Nephron (organoid): ENCODE data around the gene CTSH.
A peak's percentile ranks its signal among the peaks of the same experiment; 100 is the strongest.

ENCODE experiments used
- H3K27ac Mint-ChIP-seq, 3 experiments: 2 replicates each; pipeline ENCODE4 v1.8.0; 2020; ENCODE audit warnings: mixed read lengths in 3 of 3, mild to moderate bottlenecking in 2 of 3, moderate library complexity in 1 of 3
- H3K27me3 Mint-ChIP-seq: 2 replicates; pipeline ENCODE4 v1.8.0; 2021; ENCODE audit warnings: low read depth, mild to moderate bottlenecking, moderate library complexity, mixed read lengths
- H3K36me3 Mint-ChIP-seq: 2 replicates; pipeline ENCODE4 v1.8.0; 2020; ENCODE audit warnings: low read depth, mixed read lengths
- H3K4me1 Mint-ChIP-seq: 2 replicates; pipeline ENCODE4 v1.8.0; 2020; ENCODE audit warnings: mixed read lengths
- H3K4me3 Mint-ChIP-seq, 3 experiments: 2 replicates each; pipeline ENCODE4 v1.8.0; 2020; ENCODE audit warnings: mild to moderate bottlenecking in 3 of 3, mixed read lengths in 3 of 3, moderate library complexity in 2 of 3
- H3K9me3 Mint-ChIP-seq: 2 replicates; pipeline ENCODE4 v1.8.0; 2020; ENCODE audit warnings: mixed read lengths
- TF ChIP-seq, protein P1 (sequence below), 3 experiments: fragments of 200-600 bp; sonication (generic); IDR thresholded peaks; one replicate each; pipeline ENCODE4 v1.5.0; 2021; ENCODE audit warnings: antibody characterized with exemption in 3 of 3; ENCODE audit not compliant: unreplicated experiment in 3 of 3

The CTSH gene, protein sequence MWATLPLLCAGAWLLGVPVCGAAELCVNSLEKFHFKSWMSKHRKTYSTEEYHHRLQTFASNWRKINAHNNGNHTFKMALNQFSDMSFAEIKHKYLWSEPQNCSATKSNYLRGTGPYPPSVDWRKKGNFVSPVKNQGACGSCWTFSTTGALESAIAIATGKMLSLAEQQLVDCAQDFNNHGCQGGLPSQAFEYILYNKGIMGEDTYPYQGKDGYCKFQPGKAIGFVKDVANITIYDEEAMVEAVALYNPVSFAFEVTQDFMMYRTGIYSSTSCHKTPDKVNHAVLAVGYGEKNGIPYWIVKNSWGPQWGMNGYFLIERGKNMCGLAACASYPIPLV

DNA sequence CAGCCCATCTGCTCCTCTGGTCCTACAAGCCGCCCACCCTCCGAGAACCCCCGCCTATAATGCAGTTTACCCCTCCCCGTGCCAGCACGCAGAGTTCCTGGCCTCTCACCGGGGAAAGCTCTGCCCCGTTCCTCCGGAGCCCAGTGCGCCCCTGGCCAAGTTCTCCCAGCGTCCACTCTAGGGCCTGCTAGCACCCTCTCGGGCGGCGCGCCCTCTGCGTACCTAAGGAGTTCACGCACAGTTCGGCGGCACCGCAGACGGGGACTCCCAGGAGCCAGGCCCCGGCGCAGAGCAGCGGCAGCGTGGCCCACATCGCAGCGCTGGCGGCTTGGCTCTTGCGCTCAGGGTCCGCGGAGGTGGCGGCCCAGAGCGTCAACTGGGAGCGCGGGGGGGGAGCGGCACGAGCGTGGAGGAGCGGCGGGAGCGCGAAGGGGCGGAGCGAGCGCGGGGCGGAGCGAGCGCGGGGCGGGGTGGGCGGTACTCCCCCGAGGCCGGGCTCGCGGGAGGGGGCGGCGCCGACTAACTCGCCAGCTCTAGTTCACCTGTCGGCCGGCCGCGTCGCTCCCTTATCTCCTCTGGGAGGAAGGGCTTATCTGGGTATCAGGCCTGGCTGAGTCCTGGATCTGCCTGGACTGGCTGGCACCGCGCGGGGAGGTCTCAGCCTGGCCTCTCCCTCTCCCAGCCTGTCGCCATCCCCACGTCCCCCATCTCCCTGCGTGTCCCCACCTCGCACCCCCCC, at the start of gene CTSH:
Gene CTSH, minus strand, starts transcription at position 378 of the 739 bp plus-strand sequence. Its CDS starts 65 bp downstream, at position 313.
- TF ChIP-seq, protein P1, sequence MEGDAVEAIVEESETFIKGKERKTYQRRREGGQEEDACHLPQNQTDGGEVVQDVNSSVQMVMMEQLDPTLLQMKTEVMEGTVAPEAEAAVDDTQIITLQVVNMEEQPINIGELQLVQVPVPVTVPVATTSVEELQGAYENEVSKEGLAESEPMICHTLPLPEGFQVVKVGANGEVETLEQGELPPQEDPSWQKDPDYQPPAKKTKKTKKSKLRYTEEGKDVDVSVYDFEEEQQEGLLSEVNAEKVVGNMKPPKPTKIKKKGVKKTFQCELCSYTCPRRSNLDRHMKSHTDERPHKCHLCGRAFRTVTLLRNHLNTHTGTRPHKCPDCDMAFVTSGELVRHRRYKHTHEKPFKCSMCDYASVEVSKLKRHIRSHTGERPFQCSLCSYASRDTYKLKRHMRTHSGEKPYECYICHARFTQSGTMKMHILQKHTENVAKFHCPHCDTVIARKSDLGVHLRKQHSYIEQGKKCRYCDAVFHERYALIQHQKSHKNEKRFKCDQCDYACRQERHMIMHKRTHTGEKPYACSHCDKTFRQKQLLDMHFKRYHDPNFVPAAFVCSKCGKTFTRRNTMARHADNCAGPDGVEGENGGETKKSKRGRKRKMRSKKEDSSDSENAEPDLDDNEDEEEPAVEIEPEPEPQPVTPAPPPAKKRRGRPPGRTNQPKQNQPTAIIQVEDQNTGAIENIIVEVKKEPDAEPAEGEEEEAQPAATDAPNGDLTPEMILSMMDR (IDR thresholded peaks at IDR 0.05; ENCODE audit: unreplicated experiment in 3 of 3), result no peak
- no peaks in the 10 kb centered on the region for H3K9me3 Mint-ChIP-seq
- H3K36me3 Mint-ChIP-seq, result no peaks in the 10 kb centered on the region
- peaks cover 42% of the 10 kb centered on the region for H3K27me3 Mint-ChIP-seq
- peaks cover 10% of the 10 kb centered on the region for H3K4me1 Mint-ChIP-seq
- H3K27ac Mint-ChIP-seq, result peak within 1 kb of the TSS in 2 of 3 experiments; percentile 45 to 58
- H3K4me3 Mint-ChIP-seq, result peak within 1 kb of the TSS; percentile 79 to 82 (median 82)

DNA sequence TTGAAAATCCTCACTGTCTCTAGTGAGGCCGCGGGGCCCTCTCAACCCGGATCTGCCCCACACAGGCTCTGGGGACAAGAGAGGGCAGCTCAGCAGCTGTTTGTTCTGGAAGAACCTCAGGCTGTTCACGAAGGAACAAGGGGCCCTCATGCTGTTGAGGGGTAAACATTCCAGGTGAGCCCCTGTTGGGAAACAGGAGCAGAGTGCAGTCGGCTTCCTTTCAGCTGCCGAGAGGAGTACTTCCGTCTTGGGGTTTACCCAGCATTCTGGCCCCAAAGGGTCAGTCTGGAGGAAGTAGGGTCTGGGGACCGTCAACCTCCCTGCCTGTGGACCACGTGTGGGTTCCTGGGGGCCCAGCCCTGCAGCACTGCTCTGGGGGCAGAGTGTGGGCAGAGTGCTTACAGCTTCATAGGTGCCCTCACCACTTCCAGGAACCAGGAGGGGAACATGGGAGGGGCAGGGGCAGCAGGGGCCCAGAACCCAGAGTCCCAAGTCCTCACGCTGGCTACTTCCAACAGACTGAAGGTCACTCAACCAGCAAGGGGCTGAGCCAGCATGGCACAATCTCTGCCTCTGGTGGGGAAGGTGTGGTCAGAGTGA, 49.2 kb upstream of the CTSH start:
- Mint-ChIP-seq H3K4me1 (peaks cover 10% of the 10 kb centered on the region), H3K27ac (no peak overlapping the region), H3K36me3 (no peaks in the 10 kb centered on the region), H3K27me3 (peaks cover 15% of the 10 kb centered on the region), H3K9me3 (no peaks in the 10 kb centered on the region), H3K4me3 (no peak overlapping the region)
- TF ChIP-seq, protein P1 (IDR thresholded peaks at IDR 0.05; ENCODE audit: unreplicated experiment in 3 of 3), result no peak

DNA sequence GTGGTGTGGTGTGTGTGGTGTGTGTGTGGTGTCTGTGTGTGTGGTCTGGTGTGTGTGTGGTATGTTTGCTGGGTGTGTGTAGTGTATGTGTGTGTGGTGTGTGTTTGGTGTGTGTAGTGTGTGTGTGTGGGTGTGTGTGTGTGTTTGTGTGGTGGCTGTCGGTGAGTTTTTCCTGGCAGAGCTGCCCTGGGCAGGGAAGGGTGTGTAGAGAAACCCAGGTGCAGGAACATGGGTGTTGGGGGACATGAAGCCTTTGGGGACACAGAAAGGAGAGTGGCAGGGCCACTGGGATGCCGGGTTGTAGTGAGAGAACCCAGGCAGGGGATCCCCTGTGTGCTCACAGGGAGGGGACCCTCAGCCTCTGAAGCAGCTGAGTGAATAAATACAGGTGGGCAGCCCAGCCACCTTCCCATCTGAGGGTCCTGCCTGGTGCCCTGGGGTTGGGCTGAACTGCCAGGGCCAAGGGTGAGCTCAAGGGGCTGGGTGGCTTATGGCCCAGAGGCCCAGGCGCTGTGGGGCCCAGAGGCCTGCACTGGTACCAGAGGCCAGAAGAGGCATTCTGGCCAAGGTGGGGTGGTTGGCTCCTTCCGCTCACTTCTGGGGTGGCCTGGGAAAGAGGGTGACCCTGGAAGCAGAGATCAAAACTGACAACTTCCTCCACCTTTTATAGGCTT, 48.5 kb upstream of the CTSH start:
- no peak overlapping the region for H3K4me3 Mint-ChIP-seq
- TF ChIP-seq, protein P1 (IDR thresholded peaks at IDR 0.05; ENCODE audit: unreplicated experiment in 3 of 3), result no peak
- H3K27me3 Mint-ChIP-seq, result peaks cover 18% of the 10 kb centered on the region
- H3K9me3 Mint-ChIP-seq, result no peaks in the 10 kb centered on the region
- peaks cover 12% of the 10 kb centered on the region for H3K4me1 Mint-ChIP-seq
- peak overlapping the region in 1 of 3 experiments; percentile 43 for H3K27ac Mint-ChIP-seq
- H3K36me3 Mint-ChIP-seq, result no peaks in the 10 kb centered on the region

DNA sequence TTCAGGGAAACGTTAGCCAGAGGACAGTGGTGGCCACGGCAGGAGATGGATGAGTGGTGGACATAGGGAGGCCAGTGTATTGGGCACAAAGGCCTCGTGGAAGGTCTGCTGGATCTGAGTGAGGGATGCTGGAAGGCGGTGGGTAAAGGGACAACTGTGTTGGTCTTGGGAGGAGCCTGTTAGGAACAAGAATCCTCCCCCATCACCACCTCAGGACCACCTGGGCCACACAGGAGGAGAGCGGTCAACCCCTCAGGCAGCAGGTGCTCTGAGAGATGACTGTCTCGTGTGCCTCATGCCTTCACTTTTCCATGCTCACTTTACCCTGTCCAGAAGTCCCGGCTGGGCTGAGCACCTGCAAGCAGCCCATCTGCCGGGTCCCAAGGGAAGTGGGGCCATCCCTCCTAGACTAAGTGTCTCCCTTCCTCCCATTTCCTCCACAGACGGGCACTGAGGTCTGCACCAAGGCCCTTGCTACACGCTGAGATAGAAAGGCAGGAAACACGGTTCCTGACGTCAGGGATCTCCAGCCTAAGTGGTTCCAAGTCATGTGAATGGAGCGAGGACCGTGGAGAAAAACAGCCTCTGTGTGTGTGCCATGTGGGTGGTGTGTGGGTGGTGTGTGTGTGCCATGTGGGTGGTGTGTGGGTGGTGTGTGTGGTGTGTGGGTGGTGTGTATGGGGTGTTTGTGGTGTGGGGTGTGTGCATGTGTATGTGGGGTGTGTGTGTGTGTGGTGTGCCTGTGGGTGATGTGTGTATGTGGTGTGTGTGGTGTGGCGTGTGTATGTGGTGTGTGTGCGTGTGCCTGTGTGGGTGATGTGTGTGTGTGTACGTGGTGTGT, 47.8 kb upstream of the CTSH start:
- H3K27ac Mint-ChIP-seq, result peak overlapping the region in 1 of 3 experiments; percentile 43
- H3K27me3 Mint-ChIP-seq, result peaks cover 14% of the 10 kb centered on the region
- TF ChIP-seq, protein P1 (IDR thresholded peaks at IDR 0.05; ENCODE audit: unreplicated experiment in 3 of 3), result no peak
- H3K4me3 Mint-ChIP-seq, result no peak overlapping the region
- H3K9me3 Mint-ChIP-seq, result no peaks in the 10 kb centered on the region
- peaks cover 14% of the 10 kb centered on the region for H3K4me1 Mint-ChIP-seq
- H3K36me3 Mint-ChIP-seq, result no peaks in the 10 kb centered on the region

DNA sequence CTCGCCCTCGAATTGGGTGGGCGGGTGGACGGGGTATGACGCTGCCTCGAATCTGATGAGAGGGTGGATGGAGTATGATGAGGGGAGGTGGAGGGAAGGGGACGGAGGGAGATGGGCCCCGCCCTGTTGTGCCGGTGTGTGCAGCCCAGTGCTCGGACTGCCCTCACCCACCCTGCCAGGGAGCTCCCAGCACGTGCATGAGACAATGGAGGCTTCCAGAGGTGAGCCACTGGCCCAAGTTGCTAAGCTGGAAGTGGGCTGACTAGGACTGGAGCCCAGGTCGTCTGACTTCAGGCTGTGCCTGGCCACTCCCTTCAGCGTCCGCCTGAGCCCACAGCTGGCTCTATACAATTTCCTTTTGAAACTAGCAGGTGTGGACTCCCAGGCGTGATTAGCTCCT, 47.0 kb upstream of the CTSH start:
- H3K36me3 Mint-ChIP-seq, result no peaks in the 10 kb centered on the region
- peaks cover 12% of the 10 kb centered on the region for H3K27me3 Mint-ChIP-seq
- H3K4me1 Mint-ChIP-seq, result peaks cover 14% of the 10 kb centered on the region
- no peak overlapping the region for H3K4me3 Mint-ChIP-seq
- H3K27ac Mint-ChIP-seq, result no peak overlapping the region
- TF ChIP-seq, protein P1 (IDR thresholded peaks at IDR 0.05; ENCODE audit: unreplicated experiment in 3 of 3), result no peak
- H3K9me3 Mint-ChIP-seq, result no peaks in the 10 kb centered on the region
